Stimulated activated CD8-positive, alpha-beta memory T cell treated with anti-CD3 and anti-CD28 coated beads, Interleukin-2, amount 100 ng/mL, for 1 hour (primary cell): ENCODE results near the gene SYPL2.

Experiments
- DNase-seq, 2 donors: peaks; one replicate each; pipeline ENCODE4 v3.0.0-alpha.2; 2020; ENCODE audit warnings: low read depth in 2 of 2

The SYPL2 gene

DNA sequence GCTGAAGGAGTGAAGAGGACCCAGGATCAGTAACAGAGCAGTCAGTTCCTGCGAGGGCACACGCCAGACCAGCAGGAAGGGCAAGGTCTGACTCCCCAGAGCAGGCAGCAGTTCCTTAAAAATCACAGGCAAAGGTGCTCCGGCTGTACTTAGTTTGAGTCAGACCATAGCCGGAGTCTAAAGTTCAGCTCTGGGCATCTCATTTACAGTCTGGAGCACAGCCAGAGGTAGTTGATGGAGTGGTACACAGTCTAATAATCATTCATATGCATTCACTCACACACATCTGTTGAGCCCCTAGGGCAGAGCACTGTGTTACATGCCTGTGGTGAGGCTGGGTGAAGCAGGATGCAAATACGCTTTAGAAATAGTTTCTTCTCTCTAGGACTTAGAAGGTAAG lies 50.5 kb downstream of the SYPL2 start:
- DNase-seq, result no peak

DNA sequence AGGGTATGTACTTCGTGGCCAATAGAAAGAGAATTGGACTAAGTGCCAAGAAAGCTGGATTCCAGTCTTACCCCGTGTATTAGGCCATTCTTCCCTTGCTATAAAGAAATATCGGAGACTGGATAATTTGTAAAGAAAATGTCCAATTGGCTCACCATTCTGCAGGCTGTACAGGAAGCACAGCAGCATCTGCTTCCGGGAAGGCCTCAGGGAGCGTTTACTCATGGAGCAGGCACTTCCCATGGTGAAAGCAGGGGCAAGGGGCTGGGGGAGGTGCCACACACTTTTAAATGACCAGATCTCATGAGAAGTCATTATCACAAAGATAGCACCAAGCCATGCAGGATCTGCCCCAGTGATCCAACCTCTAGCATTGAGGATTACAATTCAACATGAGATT lies 51.0 kb downstream of the SYPL2 start:
- no peak for DNase-seq

DNA sequence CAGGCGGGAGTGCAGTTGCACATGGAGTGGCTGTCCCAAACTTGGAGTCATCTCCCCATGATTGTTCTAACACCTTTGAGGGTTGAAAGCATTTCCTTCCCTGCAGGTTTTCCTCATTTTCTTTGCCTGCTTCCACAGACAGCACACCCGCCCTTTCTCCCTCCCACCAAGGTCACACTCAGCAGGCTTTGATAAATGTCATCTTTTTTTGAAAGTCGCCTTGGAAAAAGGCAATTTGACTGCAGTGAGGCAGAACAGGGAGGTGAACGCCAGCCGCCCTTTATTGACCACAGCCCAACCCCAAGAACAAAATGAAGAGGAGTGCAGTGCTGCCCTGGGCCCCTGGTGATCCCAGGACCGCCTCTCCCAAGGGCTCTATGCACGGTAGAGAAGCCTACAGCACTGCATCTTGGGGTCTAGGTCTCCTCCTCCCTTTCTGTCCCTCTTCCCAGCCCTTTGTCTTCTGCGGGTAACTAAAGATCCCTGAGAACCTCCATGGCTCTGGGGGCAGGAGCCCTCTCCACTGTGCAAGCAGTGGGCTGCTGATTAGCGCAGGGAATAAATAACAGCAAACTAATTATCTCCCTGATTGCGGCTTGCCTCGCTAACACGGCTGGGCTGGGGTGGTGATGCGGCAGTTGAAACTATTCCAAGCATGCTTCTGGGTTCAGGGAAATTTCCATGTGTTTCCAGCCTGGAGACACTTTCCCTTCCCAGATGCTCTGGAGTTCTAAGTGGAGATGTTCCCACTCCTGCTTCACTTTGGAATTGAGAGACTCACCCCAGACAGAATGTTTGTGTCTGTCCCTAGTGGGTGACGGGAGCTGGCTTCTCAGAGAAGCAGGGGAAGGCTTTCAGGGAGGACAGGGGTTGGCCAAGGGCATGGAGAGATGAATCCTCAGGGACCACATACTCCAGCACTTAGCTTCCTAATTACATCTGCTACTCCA lies 54.9 kb downstream of the SYPL2 start:
- no peak for DNase-seq

DNA sequence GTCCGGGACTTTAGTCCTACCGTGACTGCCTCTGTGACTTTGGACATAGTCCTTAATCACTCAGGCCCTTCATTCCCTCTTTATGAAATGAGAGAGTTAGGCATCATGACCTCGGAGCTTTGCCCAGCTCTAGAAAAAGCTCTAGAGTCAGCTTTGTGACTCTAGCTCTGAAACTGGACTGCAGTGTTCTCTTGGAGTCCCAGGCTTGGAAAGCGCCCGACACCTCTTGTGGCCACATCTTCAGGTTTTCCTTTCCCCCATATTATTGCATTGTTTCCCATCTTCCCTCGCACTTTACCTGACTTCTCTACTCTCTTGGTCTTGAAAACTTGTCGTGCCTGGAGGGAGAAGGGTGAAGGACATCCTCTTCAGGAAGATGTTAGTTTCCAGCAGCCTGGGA lies 55.7 kb downstream of the SYPL2 start:
- no peak for DNase-seq

DNA sequence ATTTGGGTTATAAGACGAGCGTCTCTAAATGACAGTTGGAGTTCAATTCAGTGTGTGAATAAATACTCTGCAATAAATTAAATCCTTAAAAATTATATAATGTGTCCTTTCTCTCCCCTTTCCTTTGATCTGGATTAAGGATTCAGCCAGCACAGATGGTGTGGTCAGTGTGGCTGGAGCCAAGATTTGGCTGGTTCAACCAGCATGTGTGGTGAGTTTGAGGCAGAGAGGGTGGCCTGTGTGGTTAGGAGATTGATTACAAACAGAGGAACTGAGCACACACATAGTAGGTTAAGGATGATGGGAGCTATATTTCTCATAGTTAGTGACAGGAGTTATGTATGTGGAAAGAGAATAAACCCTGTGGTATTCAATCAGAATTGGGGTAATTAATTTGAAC lies 57.4 kb downstream of the SYPL2 start:
- DNase-seq, result no peak

DNA sequence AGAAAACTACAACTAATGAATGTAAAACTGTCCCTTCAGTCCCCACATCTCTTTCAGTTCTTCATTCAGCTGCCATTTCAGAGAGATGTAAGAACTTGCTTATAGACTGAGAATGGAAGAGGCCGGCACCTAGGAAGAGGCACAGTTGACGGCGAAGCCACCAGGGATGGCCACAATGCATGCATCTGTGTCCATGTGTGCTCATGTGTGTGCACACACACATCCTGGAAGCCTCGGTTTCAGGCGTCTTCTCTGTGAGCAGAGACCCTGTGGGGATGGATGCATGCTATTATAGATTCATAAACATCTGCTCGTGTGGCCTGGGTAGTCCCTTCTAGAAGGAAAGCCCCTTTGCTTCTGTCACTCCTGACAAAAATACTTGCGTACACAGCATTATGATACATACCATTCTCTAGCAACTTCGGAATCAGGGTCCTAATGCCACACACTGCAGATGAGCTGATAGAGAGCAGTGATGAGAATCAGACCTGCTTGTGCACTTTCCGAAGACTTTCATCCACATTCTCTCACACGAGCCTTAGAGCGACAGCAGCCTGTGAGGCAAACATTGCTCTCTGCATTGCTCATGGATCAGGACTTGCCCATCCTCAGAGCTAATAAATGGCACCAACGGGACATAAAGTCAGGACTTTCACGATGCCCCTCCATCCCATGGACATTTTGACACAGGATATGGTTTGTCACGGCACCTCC lies 60.9 kb downstream of the SYPL2 start:
- no peak for DNase-seq

DNA sequence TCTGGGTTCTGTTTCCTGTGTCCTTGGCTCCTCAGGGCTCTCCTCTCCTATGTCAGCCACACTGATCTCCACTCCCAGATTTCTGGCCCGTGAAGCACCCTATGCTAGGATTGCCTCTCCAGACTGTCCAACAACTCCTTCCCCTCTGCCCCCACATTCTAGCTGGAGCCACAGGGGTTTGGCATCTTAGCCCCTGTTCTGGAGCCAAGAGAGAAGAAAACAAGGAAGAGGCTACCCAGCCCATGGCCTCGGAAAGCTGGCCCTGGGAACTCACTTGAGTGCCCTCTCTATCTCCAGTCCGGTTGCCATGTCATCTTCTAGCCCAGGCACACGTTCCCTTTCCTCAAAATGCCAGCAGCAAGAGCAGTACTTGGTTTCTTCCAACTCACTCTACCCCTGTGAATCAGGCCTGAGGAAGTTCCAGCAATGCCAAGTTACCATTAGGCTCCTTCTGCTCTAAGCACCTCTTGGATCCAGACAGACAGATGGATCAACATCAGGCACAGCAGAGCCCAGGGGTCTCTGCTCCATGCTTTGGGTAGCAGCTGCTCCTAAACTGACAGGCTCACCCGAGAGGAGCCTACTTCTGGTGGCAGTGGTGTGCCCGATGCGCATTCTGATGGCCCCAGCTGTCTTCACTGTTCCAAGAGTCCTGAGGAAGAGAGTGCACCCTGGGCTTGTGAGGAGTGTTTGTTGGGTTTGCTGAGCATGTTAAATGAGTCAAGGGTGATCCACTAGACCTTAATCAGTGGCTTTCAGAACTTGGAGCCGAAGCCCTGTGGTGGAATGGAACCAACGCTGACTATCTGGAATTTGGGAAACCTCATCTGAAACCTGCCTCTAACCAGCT lies 61.7 kb downstream of the SYPL2 start:
- DNase-seq, result no peak

DNA sequence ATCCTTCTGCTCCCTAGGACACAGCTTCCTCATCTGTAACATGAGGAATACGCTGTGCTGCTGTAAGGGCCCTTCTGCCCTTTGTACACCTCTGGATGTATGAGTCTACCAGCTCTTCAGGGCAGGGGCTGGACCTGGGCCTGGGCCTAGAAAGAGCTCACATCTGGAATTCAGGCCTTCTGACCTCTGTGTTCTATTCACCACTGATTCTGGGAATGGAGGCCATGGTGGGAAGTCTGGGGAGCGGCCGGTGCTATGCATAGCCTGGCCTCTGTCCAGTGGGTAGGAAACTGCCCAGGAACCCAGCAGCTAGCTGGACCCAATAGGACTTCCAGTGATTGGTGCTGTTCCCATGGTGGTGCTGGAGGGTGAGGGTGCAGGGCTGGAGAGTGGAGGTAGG lies 62.4 kb downstream of the SYPL2 start:
- DNase-seq, result no peak

DNA sequence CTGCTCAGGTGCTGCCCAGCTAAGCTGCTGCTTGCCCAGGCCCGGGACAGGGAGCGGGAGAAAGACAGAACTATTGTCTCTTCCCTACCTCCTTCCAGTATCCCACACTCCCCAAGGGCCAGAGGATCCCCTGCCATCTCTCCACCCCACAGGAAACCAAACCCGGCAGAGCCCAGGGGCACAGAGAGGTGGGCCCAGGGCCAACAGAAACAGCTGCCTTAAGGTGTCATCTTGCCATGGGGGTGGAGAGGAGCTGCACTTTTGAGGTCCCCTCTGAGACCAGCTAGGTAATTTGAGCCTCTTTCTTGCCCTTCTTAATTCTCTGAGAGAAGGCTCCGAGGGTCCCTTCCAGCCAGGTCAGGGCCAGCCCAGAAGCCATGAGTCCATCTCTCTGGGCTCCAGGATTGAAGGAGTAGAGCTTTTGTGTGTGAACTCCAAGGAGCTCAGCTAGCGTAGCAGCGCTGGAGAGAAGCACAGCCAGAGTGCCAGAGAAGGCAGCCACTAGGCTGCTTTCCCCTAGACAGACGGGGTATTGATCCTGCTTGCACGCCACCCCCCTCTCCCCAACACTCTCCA lies 63.6 kb downstream of the SYPL2 start:
- no peak for DNase-seq

DNA sequence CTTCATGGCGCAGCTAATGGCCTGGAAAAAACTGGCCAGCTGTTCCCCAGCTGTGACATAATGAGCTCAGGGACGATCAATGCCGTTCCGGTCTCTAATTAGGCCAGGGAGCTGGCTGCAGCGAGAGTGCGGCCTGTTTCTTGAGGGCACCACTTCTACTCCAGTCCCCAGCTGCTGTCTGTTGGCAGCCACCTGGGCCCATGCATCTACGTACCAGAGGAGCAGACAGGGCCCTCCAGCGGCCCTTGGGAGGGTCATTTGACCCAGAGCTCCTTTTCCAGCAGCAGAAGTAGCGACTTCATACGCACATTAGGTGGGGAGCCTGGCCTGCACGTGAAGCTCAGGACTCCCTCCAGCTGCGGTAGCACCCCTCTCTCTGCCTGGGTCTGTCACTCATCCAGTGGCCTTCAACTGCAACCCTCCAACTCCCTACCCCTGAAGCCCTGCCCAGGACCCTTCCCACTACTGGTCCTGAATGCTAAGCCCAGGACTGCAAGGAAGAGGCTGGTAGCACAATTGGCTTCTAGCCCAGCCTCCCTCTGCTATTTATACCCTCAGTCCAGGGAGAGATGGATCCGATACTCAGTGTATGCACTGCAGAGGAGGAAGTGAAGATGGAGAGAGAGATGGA lies 64.2 kb downstream of the SYPL2 start:
- no peak for DNase-seq

DNA sequence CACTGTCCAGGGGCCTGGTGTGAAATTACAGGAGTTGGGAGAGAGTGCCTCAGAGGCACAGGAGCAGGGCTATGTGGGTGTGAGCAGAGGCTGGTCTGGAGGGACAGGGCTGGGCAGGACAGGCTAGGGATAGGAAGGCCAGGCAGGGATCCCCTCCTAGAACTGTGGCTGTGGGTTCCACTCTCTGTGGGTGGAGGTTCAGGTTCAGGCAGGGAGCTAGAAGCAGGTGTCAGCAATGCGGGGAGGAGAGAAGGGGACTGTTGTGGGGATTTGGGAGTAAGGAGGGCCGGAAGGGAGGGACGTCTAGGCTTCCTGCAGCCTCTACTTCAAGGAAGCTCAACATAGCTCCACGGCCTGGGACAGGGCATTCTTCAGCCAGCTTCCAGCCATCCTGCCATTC lies 65.0 kb downstream of the SYPL2 start:
- no peak for DNase-seq
